Neural crest cell (in vitro differentiated cells): ENCODE results near the gene HSPA4L. TPM values are rescaled to one million over a fixed set of nuclear protein-coding genes. Genes with fewer than 3 reads are reported as not detected.

ENCODE experiments used
- DNase-seq: peaks from one replicate; pipeline ENCODE4 v3.0.0; 2021; ENCODE audit warnings: low read depth, mixed read lengths, low spot score
- H3K27ac Mint-ChIP-seq: one replicate; pipeline ENCODE4 v1.8.0; 2021; ENCODE audit warnings: mild to moderate bottlenecking, mixed read lengths; ENCODE audit not compliant: unreplicated experiment
- H3K27me3 Mint-ChIP-seq: 2 replicates; pipeline ENCODE4 v1.8.0; 2021; ENCODE audit warnings: low read depth, mild to moderate bottlenecking, mixed read lengths
- H3K36me3 Mint-ChIP-seq: 2 replicates; pipeline ENCODE4 v1.8.0; 2021; ENCODE audit warnings: low read depth, mild to moderate bottlenecking, mixed read lengths
- H3K4me1 Mint-ChIP-seq: 2 replicates; pipeline ENCODE4 v1.8.0; 2021; ENCODE audit warnings: mixed read lengths
- H3K4me3 Mint-ChIP-seq: one replicate; pipeline ENCODE4 v1.8.0; 2021; ENCODE audit warnings: mild to moderate bottlenecking, mixed read lengths
- H3K9me3 Mint-ChIP-seq: 2 replicates; pipeline ENCODE4 v1.8.0; 2021; ENCODE audit warnings: mixed read lengths
- CTCF ChIP-seq: fragments of 200-600 bp; sonication (generic); conservative IDR thresholded peaks from 2 replicates; pipeline ENCODE4 v1.5.0; 2021; ENCODE audit warnings: antibody characterized with exemption, mild to moderate bottlenecking
- long read RNA-seq: library from polyadenylated mRNA; unstranded; transcript quantifications from one replicate; pipeline ENCODE4 v2.0.0, GENCODE V29; 2020
- total RNA-seq: library from RNA; stranded (reverse); gene quantifications from 2 replicates; pipeline ENCODE4 v1.2.1, GENCODE V29; 2021

Gene HSPA4L
- total RNA-seq = 7.7 and 8.2 TPM in 2 replicates
- long read RNA-seq, full-length matches to known transcripts = 7 of 51 reads
- long read RNA-seq, partial matches to known transcripts = 43 of 51 reads
- long read RNA-seq, other reads (novel, unspliced or antisense) = 1 of 51 reads

DNA sequence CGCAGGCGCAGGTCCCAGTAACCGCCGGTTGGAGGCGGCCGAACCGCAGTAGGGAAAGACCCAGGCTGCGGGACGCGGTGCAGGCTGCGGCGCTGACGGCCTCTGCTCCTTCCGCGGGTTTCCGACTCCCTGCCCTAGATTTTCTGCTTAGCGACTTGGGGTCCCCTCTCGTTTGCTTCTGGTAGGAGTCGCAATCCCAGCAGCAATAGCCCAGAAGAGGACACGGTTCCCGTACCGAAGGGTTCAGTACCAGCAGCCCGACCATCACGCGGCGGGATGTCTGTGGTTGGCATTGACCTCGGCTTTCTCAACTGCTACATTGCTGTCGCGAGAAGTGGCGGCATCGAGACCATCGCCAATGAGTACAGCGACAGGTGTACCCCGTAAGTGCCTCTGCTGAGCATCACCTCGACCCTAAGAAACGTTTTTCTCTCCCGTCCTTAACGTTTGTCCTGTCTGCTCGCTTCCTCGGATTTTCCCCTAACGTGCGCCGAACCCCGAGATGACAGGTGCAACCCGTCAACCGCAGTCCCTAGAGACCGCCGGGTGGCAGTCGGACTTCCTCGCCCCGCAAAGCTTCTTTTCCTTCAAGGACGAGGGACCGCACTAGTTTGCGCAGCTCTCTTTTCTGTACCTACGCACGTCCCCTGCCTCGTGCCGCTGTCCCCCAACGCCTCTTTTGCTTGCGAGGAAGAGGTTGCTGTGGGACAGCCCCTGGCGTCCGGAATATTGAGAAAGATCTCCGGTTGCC, at the start of gene HSPA4L:
Gene HSPA4L (plus strand): TSS at position 48 of the 751 bp plus-strand sequence. CDS start 229 bp downstream, at position 277.
- DNase-seq = no peak
- Mint-ChIP-seq H3K27ac (peak within 1 kb of the TSS; percentile 81), H3K4me1 (peaks cover 20% of the 10 kb centered on the region), H3K4me3 (peak within 1 kb of the TSS; percentile 96), H3K9me3 (no peaks in the 10 kb centered on the region), H3K36me3 (no peaks in the 10 kb centered on the region), H3K27me3 (peaks cover 36% of the 10 kb centered on the region)
- TF ChIP-seq CTCF = peak; percentile 53

DNA sequence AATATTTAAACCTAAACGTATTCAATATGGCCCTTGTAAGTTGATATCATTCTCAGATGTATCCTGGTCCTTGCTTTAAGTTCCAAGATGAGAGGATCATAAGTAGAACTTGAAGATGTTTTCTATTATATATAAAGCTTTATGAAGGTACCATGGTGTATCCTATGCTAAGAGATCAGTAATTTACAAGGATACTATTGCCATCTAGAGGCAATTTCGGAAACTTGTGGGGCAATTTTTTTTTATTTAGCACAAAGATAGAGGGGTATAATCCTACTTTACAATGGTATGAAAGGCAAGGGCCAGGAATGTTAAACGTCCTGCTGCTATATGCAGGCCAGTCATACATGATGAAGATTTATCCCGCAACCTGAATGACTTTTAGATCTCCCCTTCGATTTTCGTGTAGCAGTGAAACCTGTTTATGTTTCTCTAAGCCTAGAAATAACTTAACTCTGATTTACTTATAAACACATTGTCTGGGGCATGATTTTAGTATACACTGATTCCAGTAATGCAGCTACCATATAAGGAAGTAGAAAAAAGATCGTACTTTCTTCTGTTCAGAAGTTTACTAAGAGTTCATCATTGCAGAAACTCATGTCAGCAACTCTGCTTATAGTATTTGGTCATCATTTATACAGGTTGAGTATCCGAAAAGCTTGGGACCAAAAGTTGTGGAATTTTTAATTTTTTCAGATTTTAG, 49.3 kb upstream of the HSPA4L start:
- no peak overlapping the region for H3K27ac Mint-ChIP-seq
- no peaks in the 10 kb centered on the region for H3K4me1 Mint-ChIP-seq
- peaks cover 2% of the 10 kb centered on the region for H3K9me3 Mint-ChIP-seq
- TF ChIP-seq CTCF = peak; percentile 79
- H3K4me3 Mint-ChIP-seq = no peak overlapping the region
- H3K36me3 Mint-ChIP-seq = no peaks in the 10 kb centered on the region
- DNase-seq = no peak
- no peaks in the 10 kb centered on the region for H3K27me3 Mint-ChIP-seq

DNA sequence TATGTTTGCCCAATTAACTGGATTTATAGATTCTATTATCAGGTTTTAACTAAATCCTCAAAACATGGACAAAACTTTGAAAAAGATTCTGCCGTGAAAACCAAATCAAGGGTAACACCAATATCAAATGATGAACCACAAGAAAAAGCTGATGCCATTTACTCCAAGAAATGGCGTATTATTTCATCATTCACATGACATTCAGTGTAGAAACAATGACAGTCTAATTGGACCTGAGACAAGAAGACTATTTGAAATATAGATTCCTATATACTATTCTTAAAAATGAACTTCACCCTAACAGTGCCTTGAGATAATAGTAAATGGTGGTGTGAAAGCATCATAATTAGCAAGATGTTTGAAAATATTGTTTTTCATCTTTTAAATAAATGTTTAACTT, 47.1 kb upstream of the HSPA4L start:
- TF ChIP-seq CTCF = no peak
- no peak overlapping the region for H3K27ac Mint-ChIP-seq
- no peaks in the 10 kb centered on the region for H3K4me1 Mint-ChIP-seq
- H3K27me3 Mint-ChIP-seq = no peaks in the 10 kb centered on the region
- DNase-seq = no peak
- no peaks in the 10 kb centered on the region for H3K36me3 Mint-ChIP-seq
- H3K4me3 Mint-ChIP-seq = no peak overlapping the region
- peaks cover 1% of the 10 kb centered on the region for H3K9me3 Mint-ChIP-seq

GRCh38 chr4:127737295-127737694, 44.8 kb upstream of the HSPA4L start:
- H3K36me3 Mint-ChIP-seq = peaks cover 8% of the 10 kb centered on the region
- no peak overlapping the region for H3K27ac Mint-ChIP-seq
- no peak for TF ChIP-seq CTCF
- no peaks in the 10 kb centered on the region for H3K27me3 Mint-ChIP-seq
- no peak overlapping the region for H3K4me3 Mint-ChIP-seq
- no peaks in the 10 kb centered on the region for H3K4me1 Mint-ChIP-seq
- no peak for DNase-seq
- H3K9me3 Mint-ChIP-seq = peaks cover 13% of the 10 kb centered on the region

DNA sequence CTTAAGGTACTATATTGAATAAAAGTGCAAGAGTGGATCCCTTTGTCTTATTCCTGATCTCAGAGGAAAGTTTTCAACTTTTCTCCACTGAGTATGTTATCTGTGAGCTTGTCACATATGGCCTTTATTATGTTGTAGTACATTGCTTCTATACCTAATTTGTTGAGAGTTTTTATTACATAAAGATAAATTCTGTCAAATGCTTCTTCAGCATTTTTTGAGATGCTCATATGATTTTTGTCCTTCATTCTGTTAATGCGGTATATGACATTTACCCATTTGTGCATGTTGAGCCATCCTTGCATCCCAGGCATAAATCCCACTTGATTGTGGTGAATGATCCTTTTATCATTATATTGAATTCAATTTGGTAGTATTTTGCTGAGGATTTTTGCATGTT, 40.9 kb upstream of the HSPA4L start:
- DNase-seq = no peak
- TF ChIP-seq CTCF = no peak
- peaks cover 16% of the 10 kb centered on the region for H3K9me3 Mint-ChIP-seq
- H3K4me3 Mint-ChIP-seq = no peak overlapping the region
- H3K27me3 Mint-ChIP-seq = no peaks in the 10 kb centered on the region
- no peaks in the 10 kb centered on the region for H3K4me1 Mint-ChIP-seq
- no peak overlapping the region for H3K27ac Mint-ChIP-seq
- H3K36me3 Mint-ChIP-seq = peaks cover 12% of the 10 kb centered on the region
